Stimulated activated CD8-positive, alpha-beta memory T cell treated with anti-CD3 and anti-CD28 coated beads, Interleukin-12 subunit alpha, Interleukin-12 subunit beta, amount 100 ng/mL, for 24 hours (primary cell): ENCODE data around the gene SCN1B.

Experiments used
- DNase-seq: peaks from one replicate; pipeline ENCODE4 v3.0.0-alpha.2; 2020; ENCODE audit errors: extremely low read depth

The SCN1B gene

DNA sequence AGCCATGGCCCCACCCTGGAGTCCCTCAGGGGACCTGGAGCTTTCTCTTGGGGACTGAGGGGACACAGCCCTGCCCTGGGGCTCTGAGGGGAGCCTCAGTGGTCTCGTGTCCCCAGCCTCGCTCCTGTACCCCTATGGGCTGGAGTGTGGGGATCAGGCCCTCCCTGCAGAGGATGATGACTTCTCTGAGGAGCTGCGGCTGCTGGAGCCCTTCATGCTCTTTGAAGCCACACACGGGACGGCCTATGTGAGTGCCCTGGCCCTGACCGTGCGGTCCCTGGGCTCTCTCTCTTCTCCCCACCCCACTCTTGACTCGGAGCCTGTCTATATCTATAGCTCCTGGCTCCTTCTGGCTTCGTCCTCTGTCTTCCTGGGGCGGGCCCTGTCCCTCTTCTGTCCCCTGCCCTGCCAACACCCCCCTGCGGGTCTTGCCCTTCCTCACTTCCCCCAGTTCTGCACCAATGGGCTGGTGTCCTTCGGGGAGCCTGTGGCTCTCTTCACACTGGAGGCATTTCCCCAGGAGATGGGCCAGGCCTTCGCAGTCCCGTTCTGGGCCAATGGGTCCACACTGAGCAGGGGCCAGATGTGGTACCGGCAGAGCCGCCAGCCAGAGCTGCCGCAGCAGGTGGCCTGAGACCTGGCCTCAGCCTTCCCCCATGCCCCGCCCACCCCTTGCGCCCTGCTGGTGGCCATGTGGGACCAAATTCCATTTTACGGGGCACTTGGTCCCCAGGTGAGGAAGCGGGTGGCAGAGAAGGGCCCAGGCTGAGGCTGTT is 44.3 kb downstream of the SCN1B start:
- no peak for DNase-seq

DNA sequence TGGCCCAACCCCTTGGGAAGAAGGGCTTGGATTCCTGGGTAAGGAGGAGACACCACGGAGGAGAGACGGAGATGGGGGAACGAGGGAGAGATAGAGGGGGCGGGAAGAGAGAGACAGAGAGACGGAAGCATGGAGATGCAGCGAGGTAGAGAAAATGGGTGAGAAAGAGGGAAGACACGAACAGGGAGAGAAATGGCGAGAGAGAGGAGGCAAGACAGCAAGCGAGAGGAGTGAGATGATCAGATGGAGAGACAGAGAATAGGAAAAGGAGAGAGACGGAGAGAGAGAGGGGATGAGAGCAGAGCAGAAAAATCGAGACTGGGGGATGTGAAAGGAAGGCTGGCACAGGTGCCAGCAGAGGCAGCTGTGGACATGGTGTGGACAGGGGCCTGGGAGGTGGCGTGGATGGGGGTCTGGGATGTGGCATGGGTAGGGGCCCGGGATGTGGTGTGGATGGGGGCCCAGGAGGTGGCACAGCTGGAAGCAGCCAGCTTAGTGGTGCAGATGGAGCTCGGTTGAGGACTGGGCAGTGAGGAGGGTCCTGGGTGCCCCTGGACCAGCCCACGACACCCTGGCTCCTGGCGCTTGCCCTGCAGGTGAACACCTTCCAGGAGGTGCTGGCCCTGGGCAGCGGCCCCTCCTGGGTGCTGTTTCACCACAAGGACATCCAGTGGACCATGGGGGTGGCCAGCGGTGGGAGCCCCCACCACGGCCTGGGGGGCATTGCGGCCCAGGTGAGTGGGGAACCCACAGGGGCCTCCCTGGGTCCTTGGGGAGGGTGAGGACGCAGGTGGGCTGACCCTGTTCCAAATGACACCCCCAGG is 45.1 kb downstream of the SCN1B start:
- no peak for DNase-seq

DNA sequence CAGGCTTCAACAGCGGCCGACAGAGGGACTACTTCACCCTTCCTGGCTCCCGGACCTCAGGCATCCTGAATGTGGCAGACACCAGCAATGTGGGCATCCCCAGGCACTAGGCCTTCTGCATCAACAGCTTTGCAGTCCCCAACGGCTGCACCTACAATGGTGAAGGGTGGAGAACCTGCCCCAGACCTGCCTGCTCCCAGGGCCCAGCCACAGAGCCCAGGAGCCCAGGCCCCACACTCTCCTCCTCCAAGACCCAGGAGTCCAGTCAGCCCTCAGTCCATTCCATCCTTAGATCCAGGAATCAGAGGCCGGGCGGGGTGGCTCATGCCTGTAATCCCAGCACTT is 45.7 kb downstream of the SCN1B start:
- no peak for DNase-seq

DNA sequence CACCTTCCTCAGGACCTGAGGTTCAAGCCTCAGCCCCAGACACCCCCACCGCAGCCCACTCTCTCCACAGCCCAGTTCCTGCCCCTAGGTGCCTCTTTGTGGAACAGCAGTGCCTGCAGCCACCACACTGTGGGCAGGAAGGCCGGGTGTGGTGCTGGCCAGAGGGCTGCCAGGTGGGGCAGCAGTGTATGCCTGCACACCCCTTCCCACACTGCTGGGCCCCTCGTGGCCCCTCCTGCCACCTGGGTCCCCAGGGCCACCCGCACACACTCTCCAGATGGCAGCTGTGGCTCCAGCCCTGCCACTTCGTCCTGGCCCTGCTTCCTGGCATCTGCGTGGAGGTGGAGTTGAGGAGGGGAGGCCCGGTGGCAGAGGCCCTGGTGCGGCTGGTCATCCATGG is 46.4 kb downstream of the SCN1B start:
- no peak for DNase-seq

DNA sequence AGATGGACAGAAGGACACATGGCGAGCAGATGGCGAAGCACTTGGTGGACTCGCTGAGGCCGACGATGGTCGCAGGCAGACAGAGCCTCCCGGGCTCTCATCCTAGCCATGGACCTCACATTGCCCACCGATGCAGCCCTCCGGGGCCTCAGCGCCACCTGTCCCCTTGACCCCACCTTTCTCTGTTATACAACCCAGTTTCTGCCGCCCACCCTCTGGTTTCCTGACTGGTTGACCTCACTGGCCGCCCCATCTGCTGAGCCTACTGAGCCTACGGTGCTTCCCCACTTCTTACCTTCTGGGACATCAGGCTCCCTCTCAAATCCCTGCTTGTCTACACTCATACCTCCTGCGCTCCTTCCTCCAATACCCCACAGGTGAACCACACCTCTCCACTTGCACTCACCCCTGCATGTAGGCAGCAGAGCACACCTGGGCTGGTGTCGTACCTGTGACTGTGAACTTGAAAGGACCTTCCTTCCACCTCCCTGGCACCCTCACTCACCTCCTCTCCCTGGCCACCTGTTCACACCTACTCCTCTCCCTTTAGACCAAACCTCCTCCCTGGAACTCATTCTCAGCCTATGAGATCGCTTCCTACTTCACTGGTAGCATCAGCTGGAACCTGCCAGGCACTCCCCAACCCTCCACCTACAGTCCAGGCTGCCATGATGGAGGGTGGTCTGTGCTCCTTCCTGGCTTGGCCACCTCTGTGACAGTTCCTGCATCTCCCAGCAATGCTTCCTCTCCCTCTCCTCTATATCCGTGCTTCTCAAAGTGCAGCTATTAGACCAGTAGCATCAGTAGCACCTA is 47.3 kb downstream of the SCN1B start:
- DNase-seq, result no peak

DNA sequence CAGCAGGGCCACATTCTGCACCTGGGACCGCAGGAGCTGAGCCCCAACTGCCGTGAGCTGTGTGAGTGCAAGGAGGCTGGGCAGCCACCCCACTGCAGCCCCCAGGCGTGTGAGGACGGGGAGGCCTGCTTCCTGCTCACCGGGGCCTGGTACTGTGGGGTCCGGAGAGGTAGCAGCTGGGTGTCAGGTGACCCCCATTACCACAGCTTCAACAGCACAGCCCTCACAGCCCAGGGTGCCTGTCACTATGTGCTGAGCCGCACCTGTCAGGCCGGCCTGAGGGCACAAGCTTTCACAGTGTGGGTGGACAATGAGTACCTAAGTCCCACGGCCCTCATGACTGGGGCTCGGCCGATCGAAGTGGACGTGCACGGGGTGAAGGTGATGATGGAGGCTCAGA is 49.6 kb downstream of the SCN1B start:
- DNase-seq, result no peak

DNA sequence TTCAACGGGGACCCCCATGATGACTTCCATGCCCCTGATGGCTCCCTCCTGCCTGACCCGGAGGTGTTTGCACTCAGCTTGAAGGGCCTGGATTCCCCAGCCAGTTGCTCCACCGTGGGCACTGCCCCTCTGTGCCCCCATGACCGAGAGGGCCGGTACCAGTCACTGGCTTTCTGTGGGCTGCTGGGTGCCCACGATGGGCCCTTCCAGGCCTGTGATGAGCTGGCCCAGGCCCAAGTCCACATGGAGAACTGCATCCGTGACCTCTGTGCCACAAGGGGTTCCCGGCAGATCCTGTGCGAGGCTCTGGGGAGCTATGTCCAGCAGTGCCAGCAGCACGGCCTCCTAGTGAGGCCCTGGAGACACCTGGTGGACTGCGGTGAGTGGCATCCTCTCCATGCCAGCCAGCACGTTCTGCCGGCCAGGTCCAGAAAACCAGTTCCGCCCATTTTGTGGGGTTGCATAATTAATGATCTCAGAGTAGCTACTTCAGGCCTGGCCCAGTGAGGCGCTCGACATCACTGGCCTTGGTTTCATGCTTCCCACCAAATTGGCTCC is 50.4 kb downstream of the SCN1B start:
- DNase-seq, result no peak

DNA sequence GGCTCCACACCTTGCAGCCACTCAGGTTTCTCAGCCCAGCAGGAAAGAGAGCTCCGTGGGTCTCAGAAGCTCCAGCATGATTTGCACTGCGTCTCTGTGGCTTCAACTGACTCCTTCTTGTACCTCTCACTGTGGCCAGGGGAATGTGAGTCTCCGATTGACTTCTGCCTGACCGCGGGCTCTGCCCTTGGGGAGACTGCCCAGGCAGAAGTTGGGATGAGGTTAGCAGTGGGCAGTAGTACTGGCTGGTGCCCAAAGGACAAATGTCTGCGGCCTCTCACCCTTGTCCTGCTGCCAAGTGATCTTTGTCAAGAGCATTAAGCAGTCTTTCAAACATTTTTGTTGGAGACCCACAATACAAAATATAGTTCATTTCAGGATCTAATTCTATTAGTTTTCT is 50.9 kb downstream of the SCN1B start:
- no peak for DNase-seq

DNA sequence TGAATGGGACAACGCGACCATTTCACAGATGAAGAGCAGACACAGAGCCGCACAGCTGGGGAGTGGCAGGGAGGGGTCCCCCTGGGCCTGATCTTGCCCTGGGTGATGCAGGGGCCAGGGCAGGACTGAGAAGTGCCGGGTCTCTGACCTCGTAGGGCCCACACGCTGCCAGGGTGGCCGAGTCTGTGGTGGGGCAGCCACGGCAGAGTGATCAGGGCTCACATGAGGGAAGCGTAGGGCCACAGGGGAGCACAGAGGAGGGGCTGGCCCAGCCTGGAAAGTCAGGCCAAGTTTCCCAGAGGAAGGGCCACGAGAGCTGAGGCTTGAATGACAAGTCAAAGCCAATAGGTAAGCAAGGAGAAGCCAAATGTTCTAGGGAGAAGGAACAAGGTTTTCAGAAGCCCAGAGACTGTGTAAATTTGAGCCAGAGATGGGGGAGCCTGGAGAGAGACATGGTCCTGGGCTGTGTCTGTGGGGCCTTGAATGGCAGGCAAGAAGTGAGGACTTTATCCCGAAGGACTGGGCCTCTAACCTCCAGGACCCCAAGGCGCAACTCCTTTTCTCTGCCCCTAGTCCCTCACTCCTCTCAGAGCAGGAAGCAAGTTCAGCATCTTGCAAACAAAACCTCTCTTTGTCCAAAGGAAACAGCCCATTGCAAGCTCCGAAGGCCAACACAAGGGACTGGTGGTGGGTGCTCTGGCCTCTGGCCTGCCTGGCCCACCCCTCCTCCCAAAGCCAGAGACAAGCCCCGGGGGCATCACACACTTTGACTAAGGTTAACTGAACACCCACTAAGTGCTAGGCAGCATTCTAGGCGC is 53.6 kb downstream of the SCN1B start:
- DNase-seq, result no peak

DNA sequence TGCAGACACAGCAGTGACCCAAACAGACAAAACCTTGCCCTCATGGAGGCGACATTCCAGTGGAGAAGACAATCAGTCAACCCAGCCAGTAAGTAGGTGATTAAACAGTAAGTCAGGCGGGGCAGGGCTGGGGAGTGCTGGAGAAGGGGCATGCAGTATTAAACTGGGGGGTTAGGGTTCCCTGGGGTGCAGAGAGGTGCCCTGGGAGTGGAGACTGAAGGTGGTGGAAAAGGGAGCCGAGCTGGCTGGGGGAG is 54.2 kb downstream of the SCN1B start:
- DNase-seq, result no peak

DNA sequence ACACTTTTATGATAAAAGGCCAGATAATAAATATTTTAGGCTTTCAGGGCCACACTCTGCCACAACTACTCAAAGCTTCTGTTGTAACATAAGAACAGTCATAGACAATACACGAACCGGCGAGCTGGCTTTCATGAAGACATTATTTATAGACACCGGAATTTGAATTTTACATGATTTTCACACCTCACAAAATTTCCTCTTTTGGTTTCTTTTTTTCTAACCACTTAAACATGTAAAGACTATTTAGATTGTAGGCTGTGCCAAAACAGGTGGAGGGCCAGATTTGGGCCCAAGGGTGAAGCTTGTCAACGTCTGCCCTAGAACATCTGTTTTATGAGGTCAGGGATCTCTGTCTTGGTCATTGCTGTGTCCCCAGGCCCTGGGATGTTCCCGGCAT is 55.7 kb downstream of the SCN1B start:
- no peak for DNase-seq

DNA sequence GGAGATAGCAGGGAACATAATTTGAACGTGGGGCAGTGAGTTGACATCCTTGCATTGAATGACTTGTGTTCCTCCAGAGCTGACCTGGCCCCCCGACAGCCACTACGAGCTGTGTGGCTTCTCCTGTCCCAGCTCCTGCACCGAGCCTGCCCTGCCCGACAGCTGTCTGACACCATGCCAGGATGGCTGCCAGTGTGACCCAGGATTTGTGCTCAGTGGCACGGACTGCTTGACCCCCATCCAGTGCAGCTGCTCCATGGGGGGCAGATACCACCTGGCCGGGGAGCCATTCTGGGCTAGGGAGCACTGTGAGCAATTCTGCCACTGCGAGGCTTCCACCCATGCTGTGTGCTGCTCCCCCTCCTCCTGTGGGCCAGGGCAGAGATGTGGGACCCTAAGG is 56.2 kb downstream of the SCN1B start:
- DNase-seq, result no peak

DNA sequence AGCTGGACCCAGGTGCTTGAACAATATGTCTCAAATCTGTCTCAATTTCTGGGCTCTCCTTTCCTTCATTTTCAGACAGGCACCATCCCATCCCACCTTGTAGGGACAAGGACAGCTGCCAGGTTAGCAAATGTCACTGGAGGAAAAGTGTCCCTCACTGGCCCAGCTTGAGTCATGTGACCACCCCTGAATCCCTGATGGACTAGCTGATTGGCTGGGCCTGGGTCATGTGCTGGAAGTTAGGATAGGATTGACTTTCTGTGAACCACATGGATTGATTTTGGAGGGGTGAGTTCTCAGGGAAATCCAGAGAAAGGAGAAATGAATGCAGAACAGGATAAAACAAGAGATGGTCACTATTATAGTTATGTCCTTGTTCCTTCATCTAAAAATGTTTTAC is 57.1 kb downstream of the SCN1B start:
- DNase-seq, result no peak

DNA sequence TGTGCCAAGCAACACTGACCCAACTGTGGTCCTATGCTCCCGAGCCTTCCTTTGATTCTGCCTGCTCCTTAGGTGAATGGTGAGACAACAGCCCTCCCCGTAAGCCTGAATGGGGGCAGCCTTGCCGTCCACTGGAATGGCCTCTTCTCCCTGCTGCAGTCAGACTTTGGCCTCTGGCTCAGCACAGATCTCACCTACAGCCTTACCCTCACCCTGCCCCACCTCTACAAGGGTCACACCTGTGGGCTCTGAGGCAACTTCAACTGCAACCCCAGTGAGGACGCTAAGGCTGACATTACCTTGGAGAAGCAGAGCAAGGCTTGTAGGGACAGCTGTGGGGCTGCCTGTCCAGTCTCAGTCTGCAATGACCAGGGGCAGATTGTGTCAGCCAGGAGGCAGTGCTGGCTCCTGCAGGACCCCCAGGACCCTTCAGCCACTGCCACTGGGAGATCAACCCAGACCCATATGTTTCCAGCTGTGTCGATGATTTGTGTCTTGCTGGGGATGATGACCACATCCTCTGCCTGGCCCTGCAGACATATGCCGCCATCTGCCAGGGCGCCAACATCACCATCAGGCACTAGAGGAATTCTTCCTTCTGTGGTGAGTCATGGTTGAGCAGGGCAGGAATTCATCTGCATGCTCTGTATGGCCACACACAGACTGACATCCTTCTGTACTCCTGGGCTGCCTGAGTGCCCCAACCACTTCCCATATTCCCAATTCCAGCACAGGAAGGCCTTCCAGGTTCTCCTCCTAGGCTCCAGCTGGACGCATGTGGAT is 58.1 kb downstream of the SCN1B start:
- no peak for DNase-seq

DNA sequence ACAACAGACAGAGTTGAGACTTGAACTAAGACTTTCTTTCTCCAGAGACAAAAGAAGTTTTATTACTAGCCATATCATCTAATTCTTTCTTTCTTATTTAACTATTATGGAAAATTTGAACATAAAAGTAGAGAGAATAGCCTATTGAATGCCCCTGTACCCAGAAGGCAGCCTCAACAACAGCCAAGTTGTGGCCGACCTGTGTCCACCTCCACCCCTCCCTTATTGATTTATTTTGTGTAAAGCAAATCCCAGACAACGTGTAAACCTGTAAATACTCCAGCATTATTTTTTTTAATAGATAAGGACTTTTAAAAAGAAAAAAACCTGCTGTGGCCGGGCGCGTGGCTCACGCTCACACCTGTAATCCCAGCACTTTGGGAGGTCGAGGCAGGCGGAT is 59.3 kb downstream of the SCN1B start:
- no peak for DNase-seq
